Measurements from ENCODE around the gene TDRD10.

TDRD10 gene

DNA sequence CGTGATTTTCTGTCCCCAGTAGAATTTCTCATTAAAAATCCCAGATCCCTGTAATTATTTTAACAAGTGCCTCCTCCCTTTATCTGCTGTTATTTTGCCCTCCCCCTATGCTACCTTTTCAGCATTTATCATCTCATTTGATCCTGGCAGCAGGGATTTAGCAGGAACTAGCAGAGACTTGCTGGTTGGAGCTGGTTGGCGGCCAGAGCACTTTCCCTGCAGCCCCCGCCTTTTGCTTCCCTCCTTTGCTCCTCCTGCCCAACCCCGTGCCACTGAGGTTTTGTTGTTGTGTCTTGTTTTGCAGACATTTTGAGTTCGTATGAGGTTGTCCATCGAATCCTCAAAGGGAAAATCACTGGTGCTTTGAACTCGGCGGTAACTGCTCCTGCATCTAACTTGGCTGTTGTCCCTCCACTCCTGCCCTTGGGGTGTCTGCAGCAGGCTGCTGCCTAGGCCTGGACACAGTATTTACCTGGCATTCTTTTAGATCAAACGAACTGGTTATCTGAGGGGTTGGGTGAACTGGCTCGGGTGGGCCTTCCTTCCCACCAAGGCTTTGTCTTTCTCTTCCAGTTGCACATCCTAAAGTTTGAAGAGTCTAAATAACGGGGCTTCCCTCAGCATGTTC, 45.2 kb downstream of the TDRD10 start:
- TF ChIP-seq POLR2AphosphoS5 (IDR thresholded peaks at IDR 0.05; ENCODE audit: low read depth, low read length) (no peak), TAF1 (IDR thresholded peaks at IDR 0.05; ENCODE audit: low read depth, low read length) (no peak), PAX5 (IDR thresholded peaks at IDR 0.05; ENCODE audit: insufficient read depth, low read length, severe bottlenecking) (no peak), POLR2A (IDR thresholded peaks at IDR 0.05; ENCODE audit: low read depth, low read length) (no peak), POU2F2 (IDR thresholded peaks at IDR 0.05; ENCODE audit: low read depth, low read length) (no peak), SPI1 (IDR thresholded peaks at IDR 0.05; ENCODE audit: low read depth, low read length) (no peak)
- FAIRE-seq, result no peak

DNA sequence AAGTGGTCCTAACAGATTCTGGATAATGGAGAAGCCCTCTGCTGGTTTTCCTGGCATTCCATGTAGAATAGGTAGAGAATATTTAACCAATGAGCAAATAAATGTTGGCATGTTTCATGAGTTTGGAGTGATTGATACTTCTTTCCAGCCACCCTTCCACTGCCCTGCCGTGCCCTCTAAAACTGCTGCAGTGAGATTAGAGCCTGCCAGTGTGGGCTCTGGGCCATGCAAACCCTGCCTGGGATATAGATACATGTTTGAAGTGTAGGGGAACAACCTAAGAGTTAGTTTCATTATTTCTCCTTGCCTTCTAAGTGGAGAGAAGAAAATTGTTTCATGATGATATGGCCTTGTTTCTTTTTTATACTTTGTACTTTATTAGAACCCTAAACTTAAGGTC, 46.0 kb downstream of the TDRD10 start:
- TF ChIP-seq TAF1 (IDR thresholded peaks at IDR 0.05; ENCODE audit: low read depth, low read length) (no peak), POLR2A (IDR thresholded peaks at IDR 0.05; ENCODE audit: low read depth, low read length) (no peak), POLR2AphosphoS5 (IDR thresholded peaks at IDR 0.05; ENCODE audit: low read depth, low read length) (no peak), SPI1 (IDR thresholded peaks at IDR 0.05; ENCODE audit: low read depth, low read length) (no peak), PAX5 (IDR thresholded peaks at IDR 0.05; ENCODE audit: insufficient read depth, low read length, severe bottlenecking) (no peak), POU2F2 (IDR thresholded peaks at IDR 0.05; ENCODE audit: low read depth, low read length) (no peak)
- DNase-seq (ENCODE audit: insufficient read length, low spot score), result no peak
- no peak for FAIRE-seq

More for the DNA sequence above, 45.2 kb downstream of the TDRD10 start:
- DNase-seq (ENCODE audit: insufficient read length, low spot score), result no peak

DNA sequence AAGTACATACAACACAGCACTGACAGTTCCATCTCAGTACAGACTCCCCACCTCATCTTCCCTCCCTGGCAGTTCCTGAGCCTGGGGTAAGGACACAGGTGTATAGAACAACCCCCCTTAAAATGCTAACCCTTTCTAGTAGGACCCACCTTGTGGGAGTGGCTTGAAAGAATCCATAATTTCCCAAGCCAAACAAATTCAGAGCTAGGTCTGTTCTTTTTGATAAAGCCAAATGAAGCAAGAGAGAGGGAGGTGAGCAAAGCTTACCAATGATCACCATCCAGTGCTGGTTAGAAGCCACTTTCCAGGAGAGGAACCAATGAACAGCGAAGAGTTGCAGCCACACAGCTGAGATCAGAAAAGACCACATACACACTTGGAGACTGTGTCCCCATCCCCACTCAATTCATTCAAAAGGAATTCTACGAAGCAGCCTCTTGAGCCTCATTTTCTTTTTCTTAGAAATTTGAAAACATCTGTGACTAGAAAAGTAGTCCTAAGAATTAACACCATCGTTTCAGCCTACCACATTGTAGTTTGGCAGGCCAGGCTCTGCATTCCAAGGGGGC, 47.3 kb downstream of the TDRD10 start:
- TF ChIP-seq PAX5 (IDR thresholded peaks at IDR 0.05; ENCODE audit: insufficient read depth, low read length, severe bottlenecking) (no peak), SPI1 (IDR thresholded peaks at IDR 0.05; ENCODE audit: low read depth, low read length) (no peak), POLR2AphosphoS5 (IDR thresholded peaks at IDR 0.05; ENCODE audit: low read depth, low read length) (no peak), POLR2A (IDR thresholded peaks at IDR 0.05; ENCODE audit: low read depth, low read length) (no peak), TAF1 (IDR thresholded peaks at IDR 0.05; ENCODE audit: low read depth, low read length) (no peak), POU2F2 (IDR thresholded peaks at IDR 0.05; ENCODE audit: low read depth, low read length) (no peak)
- FAIRE-seq, result no peak
- no peak for DNase-seq (ENCODE audit: insufficient read length, low spot score)

DNA sequence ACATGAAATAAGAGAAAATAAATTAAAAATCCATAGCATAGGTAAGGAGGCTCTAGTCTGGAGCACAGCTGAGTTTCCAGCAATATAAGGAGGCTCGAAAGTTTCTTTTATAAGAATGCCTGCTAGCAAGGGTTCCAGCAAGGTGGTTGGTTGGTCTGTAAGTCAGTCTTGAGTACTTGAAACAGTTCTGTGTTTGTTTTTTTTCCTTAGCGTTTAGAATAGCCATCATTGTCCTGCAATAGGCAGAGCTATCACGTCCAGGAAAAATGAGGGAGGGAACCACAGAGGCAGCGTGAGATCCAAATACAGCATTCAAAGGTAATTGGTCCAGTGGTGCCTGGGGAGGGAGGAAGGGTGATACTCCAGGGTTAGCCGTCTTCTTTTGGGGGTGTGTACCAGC, 48.1 kb downstream of the TDRD10 start:
- no peak for DNase-seq (ENCODE audit: insufficient read length, low spot score)
- TF ChIP-seq POU2F2 (IDR thresholded peaks at IDR 0.05; ENCODE audit: low read depth, low read length) (no peak), PAX5 (IDR thresholded peaks at IDR 0.05; ENCODE audit: insufficient read depth, low read length, severe bottlenecking) (no peak), POLR2AphosphoS5 (IDR thresholded peaks at IDR 0.05; ENCODE audit: low read depth, low read length) (no peak), TAF1 (IDR thresholded peaks at IDR 0.05; ENCODE audit: low read depth, low read length) (no peak), POLR2A (IDR thresholded peaks at IDR 0.05; ENCODE audit: low read depth, low read length) (no peak), SPI1 (IDR thresholded peaks at IDR 0.05; ENCODE audit: low read depth, low read length) (no peak)
- FAIRE-seq, result no peak

DNA sequence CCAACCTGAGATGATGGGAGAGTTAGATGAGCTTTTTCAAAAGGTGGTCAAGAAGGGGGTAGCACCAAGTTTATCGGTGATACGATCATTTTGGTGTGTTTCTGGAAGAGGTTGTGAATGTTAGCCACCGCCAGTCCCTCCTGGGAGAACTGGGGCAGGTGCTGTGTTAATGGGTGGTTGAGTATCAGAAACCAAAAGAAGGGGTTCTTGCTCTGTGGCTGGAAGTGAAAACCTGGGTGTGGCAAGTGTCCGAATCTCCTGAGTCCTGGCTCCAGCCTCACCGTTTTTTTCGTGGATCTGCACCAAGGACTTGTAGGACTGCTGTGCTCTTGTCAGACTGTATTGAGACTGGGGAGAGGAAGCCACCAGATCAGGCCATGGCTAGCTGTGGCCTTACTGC, 48.6 kb downstream of the TDRD10 start:
- DNase-seq (ENCODE audit: insufficient read length, low spot score) (no peak), FAIRE-seq (no peak)
- TF ChIP-seq TAF1 (IDR thresholded peaks at IDR 0.05; ENCODE audit: low read depth, low read length) (no peak), PAX5 (IDR thresholded peaks at IDR 0.05; ENCODE audit: insufficient read depth, low read length, severe bottlenecking) (no peak), POLR2AphosphoS5 (IDR thresholded peaks at IDR 0.05; ENCODE audit: low read depth, low read length) (no peak), SPI1 (IDR thresholded peaks at IDR 0.05; ENCODE audit: low read depth, low read length) (no peak), POLR2A (IDR thresholded peaks at IDR 0.05; ENCODE audit: low read depth, low read length) (no peak), POU2F2 (IDR thresholded peaks at IDR 0.05; ENCODE audit: low read depth, low read length) (no peak)

DNA sequence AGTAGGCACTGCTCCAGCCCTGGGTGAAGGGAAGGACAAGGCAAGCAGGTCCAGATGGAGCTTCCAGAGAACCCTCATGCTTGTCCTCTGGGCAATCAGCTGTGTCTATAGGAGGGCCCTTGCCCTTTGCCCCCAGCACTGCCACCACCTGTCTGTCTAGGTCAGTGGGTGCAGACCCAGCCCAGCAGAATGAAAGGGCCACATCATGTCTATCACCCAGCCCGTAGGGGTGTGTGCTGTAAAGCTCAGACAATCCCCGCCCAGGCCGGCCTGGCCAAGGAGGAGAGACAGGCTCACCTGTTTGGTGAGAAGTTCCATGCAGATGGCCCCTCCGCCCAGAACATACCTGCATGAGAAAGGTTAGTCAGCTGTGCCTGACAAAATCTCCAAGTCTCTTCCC, 49.5 kb downstream of the TDRD10 start:
- FAIRE-seq (no peak), DNase-seq (ENCODE audit: insufficient read length, low spot score) (no peak)
- no peak for TF ChIP-seq POLR2A (IDR thresholded peaks at IDR 0.05; ENCODE audit: low read depth, low read length)
- no peak for TF ChIP-seq SPI1 (IDR thresholded peaks at IDR 0.05; ENCODE audit: low read depth, low read length)
- no peak for TF ChIP-seq TAF1 (IDR thresholded peaks at IDR 0.05; ENCODE audit: low read depth, low read length)
- TF ChIP-seq POLR2AphosphoS5 (IDR thresholded peaks at IDR 0.05; ENCODE audit: low read depth, low read length), result no peak
- TF ChIP-seq POU2F2 (IDR thresholded peaks at IDR 0.05; ENCODE audit: low read depth, low read length), result no peak
- TF ChIP-seq PAX5 (IDR thresholded peaks at IDR 0.05; ENCODE audit: insufficient read depth, low read length, severe bottlenecking), result no peak

DNA sequence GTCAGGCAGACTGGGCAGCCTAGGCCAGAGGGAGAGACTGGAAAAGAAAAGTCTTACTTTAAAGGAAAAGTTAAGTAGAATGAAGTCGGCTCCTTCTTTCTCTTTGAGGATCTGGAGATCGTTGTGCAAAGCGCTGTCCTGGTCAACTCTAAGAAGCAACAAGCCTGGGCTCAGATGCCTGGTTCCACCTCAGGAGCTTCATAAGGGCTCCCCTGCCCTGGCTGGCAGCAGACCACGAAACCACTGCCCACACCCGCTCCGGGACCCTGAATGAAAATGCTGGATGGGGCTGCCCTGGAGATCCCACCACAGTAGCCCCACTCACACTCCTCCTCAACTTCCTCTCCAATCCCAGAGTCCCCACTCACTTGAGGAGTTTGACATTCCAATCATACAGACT, 50.0 kb downstream of the TDRD10 start:
- DNase-seq (ENCODE audit: insufficient read length, low spot score) (no peak), FAIRE-seq (no peak)
- TF ChIP-seq POU2F2 (IDR thresholded peaks at IDR 0.05; ENCODE audit: low read depth, low read length) (no peak), POLR2AphosphoS5 (IDR thresholded peaks at IDR 0.05; ENCODE audit: low read depth, low read length) (no peak), POLR2A (IDR thresholded peaks at IDR 0.05; ENCODE audit: low read depth, low read length) (no peak), TAF1 (IDR thresholded peaks at IDR 0.05; ENCODE audit: low read depth, low read length) (no peak), SPI1 (IDR thresholded peaks at IDR 0.05; ENCODE audit: low read depth, low read length) (no peak)

DNA sequence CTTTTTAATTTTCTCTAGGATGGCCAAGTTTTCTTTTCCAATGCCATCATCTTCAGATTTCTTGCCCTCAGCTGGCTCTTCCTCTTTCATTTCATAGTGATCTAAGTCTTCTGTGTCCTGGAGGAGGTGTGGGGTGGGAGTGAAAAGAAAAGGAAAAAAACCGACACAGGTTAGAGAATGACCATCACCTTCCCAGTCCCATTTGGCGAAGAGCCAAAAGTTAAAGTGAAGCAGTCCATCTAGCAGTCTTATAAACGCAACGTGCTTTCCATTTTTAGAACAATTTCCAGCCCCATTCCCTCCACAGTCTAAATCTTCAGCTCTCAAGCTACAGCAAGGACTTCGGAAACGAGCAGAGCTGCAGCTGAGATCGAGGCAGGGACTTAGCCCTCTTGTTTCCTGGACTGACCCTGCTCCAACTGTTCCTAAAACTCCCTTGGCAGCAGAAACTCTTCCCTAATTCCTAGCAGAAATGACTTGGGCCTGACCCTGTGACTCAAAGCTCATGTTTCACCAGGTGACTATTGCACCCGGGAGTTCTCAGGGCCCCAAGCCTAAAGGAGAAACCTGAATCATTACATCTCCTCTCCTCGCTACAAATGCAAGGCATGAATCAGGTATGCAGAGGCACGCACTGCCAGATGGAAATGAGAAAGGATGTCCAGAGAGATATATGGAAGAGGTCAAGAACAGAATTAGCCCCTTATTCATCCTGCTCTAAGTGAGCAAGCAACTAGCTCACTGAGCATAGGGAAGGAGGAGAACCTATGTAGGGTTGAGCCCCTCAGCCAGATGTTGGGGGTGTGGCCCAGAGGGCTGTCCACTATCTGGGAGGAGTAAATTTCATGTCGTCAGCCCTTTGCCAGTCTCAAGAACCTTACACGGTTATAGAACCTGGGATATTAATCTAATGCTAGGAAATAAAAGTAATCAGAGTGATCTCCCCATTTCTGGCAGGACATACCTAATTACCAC, 51.3 kb downstream of the TDRD10 start:
- no peak for DNase-seq (ENCODE audit: insufficient read length, low spot score)
- TF ChIP-seq SPI1 (IDR thresholded peaks at IDR 0.05; ENCODE audit: low read depth, low read length) (no peak), POLR2AphosphoS5 (IDR thresholded peaks at IDR 0.05; ENCODE audit: low read depth, low read length) (no peak), TAF1 (IDR thresholded peaks at IDR 0.05; ENCODE audit: low read depth, low read length) (no peak), POU2F2 (IDR thresholded peaks at IDR 0.05; ENCODE audit: low read depth, low read length) (no peak), POLR2A (IDR thresholded peaks at IDR 0.05; ENCODE audit: low read depth, low read length) (no peak), PAX5 (IDR thresholded peaks at IDR 0.05; ENCODE audit: insufficient read depth, low read length, severe bottlenecking) (no peak)
- FAIRE-seq, result no peak

DNA sequence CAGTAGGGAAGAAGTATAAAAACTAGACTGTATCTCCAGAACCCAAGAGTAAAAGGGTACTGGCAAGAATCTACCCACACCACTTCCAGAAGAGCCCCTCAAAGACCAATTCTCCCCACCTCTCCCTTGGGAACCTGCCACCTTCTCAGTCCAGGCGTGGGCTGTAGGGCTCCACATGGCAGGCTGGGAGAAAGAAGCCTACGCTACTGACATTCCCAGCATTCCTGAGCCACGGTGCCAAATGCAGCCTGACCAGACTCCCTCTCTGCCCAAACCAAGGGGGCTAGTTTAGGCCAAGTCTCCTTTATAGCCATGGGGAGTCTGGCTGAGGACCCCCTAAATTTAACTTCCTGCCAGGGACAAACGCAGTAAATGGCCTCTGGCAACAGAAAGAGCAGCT, 54.4 kb downstream of the TDRD10 start:
- DNase-seq (ENCODE audit: insufficient read length, low spot score) (no peak), FAIRE-seq (no peak)
- TF ChIP-seq POLR2A (IDR thresholded peaks at IDR 0.05; ENCODE audit: low read depth, low read length) (no peak), TAF1 (IDR thresholded peaks at IDR 0.05; ENCODE audit: low read depth, low read length) (no peak), POU2F2 (IDR thresholded peaks at IDR 0.05; ENCODE audit: low read depth, low read length) (no peak), PAX5 (IDR thresholded peaks at IDR 0.05; ENCODE audit: insufficient read depth, low read length, severe bottlenecking) (no peak), SPI1 (IDR thresholded peaks at IDR 0.05; ENCODE audit: low read depth, low read length) (no peak)
